C4-2B (cell line): ENCODE results near the gene NFIA.

Experiments used
- CTCF ChIP-seq: fragments of 450-650 bp; conservative IDR thresholded peaks from 2 replicates; pipeline ENCODE4 v1.5.1; 2017; ENCODE audit warnings: mild to moderate bottlenecking
- ZFX ChIP-seq: fragments of 450-650 bp; IDR thresholded peaks from 2 replicates; pipeline ENCODE4 v1.6.1; 2017

DNA sequence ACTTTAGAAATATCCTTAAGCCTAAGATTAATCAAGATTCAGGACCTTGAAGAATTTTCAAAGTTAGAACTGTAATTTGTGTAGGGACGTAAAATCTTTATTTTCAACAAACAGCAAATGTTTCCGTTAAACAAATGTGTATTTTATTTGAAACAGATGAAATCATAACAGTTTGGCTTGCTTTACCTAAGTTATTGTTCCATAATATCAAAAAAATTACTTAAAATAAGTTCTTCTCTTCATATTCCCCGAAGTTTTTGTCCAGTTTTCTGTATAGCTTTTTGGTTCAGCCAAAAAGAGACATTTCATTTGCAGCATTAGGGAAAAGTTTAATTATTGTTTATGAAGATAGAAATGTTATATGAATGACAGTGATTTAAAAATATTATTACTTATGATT is 100.1 kb downstream of the NFIA start:
- TF ChIP-seq CTCF (no peak), ZFX (no peak)
